C4-2B (cell line): ENCODE data around the gene NUP43.

Source experiments
- ZFX ChIP-seq: fragments of 450-650 bp; IDR thresholded peaks from 2 replicates; pipeline ENCODE4 v1.6.1; 2017
- TF ChIP-seq, protein P1 (sequence below): fragments of 450-650 bp; conservative IDR thresholded peaks from 2 replicates; pipeline ENCODE4 v1.5.1; 2017; ENCODE audit warnings: mild to moderate bottlenecking

DNA sequence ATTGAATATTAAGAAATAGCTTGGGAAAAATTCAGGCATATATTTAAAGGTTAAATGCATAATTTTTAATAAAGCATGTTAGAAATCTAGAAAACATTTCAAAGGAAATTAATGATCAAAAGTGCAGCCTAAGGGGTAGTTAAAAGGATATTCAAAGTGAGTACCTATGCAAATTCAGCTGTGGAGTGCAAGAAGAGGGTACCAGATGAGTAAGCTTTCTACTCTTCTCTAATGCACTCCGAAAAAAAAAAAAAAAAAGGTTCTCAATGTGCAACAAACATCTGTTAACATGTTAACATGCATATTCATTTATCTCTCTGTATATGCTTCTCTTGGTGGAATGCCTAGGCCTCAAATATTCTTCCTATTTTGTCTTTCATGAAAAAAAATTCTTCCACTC, 65.8 kb downstream of the NUP43 start:
- TF ChIP-seq, protein P1, sequence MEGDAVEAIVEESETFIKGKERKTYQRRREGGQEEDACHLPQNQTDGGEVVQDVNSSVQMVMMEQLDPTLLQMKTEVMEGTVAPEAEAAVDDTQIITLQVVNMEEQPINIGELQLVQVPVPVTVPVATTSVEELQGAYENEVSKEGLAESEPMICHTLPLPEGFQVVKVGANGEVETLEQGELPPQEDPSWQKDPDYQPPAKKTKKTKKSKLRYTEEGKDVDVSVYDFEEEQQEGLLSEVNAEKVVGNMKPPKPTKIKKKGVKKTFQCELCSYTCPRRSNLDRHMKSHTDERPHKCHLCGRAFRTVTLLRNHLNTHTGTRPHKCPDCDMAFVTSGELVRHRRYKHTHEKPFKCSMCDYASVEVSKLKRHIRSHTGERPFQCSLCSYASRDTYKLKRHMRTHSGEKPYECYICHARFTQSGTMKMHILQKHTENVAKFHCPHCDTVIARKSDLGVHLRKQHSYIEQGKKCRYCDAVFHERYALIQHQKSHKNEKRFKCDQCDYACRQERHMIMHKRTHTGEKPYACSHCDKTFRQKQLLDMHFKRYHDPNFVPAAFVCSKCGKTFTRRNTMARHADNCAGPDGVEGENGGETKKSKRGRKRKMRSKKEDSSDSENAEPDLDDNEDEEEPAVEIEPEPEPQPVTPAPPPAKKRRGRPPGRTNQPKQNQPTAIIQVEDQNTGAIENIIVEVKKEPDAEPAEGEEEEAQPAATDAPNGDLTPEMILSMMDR, result no peak
- no peak for TF ChIP-seq ZFX
